HG02678 (cell line): ENCODE data around the gene CHAD.
"Not testable (repeated sequence)": the region's sequence is repeated elsewhere in the genome, so short reads cannot be mapped to it uniquely, and the experiment has no call there.

ENCODE experiments used
- ATAC-seq: cut with Tn5 transposase; IDR thresholded peaks from one replicate; pipeline ENCODE4 v1.9.1; 2021; ENCODE audit warnings: mild to moderate bottlenecking, moderate library complexity; ENCODE audit not compliant: unreplicated experiment

Gene CHAD

DNA sequence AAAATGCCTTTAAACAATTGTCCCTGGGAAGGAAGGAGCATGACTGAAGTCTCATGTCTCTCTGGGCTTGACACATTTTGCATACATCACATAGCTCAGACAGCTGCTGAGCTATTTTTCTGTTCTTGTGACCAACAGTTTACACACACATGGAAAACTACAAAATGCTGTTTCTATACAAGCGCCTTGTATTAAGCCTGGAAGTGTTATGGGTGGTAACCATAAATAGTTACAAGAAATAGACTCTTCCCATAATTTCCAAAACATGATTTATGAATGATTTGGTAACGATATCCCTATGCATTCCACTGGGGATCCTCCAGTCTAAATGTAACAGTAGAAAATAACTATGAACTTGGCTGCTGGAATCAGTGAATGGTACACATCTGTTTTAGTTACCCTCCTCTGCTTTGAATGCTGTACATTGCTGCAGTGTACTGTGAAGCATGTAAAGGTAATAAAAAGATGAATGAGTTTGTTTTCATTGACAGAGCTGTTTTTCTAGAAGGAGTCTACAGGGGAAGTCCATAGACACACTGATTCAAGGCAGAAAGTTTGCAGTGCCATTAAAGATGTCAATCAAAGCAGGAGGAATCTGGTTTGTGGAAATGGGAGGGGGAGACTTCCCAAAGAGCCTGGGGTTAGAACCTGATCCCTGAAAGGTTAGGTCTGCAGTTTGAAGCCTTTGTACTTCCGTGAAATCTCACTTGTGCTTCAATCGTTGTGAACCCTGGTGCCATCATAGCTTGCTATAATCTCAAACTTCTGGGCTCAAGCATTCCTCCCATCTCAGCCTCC lies 37.7 kb downstream of the CHAD start:
- no peak for ATAC-seq

DNA sequence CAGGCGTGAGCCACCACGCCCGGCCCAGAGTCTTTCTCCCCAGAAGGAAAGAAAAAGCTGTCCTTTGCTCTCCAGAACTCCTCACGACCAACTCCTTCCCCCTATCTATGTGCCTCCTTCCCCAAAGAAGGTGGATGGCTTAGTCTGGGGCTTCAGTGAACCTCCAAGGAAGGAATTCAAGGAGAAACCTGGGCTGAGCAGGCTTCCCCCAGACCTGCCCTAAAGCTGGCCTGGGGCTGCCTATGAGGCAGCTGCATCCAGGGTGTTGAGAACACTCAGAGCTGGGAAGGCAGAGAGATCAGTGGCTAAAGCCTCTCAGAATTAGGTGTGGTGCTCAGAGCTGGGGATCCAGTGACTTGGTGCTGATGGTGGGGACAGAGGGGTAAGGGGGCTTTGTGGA lies 38.9 kb downstream of the CHAD start:
- ATAC-seq = no peak

DNA sequence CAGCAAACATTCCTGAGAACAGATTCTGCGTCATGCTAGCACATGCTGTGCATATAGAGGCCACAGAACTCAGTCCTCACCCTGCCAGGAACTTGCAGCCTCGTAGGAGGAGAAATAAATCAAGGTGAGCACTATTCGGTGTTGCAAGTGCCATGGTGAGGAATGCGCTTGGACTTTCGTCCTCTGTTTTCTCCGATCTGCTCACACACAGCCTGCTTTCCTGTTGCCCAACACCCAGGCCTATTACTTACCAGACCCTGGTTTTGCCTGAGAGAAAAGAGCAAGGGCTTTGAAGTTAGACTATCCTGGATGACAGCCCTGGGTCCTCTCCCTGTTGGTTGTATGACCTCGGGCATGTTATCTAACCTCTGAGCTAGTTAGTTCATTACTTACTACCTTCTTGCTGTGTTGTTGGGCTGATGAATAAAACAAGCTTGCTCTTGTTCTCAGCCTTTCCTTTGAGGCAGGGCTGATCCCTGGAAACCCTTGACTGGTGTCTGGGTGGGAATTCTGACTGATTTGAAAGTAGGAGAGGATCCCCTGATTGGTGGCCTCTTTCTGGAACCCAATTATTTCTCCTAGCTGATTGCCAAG lies 39.8 kb downstream of the CHAD start:
- ATAC-seq = no peak

DNA sequence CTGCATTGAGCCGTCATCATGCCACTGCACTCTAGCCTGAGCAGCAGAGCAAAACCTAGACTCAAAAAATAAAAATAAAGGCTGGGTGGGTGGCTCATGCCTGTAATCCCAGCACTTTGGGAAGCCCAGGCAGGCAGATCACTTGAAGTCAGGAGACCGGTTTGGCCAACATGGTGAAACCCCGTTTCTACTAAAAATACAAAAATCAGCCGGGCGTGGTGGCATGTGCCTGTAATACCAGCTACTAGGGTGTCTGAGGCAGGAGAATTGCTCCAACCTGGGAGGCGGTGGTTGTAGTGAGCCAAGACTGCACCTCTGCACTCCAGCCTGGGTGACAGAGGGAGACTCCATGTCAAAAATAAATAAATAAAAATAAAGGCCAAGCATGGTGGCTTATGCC lies 40.6 kb downstream of the CHAD start:
- not testable (repeated sequence) for ATAC-seq

DNA sequence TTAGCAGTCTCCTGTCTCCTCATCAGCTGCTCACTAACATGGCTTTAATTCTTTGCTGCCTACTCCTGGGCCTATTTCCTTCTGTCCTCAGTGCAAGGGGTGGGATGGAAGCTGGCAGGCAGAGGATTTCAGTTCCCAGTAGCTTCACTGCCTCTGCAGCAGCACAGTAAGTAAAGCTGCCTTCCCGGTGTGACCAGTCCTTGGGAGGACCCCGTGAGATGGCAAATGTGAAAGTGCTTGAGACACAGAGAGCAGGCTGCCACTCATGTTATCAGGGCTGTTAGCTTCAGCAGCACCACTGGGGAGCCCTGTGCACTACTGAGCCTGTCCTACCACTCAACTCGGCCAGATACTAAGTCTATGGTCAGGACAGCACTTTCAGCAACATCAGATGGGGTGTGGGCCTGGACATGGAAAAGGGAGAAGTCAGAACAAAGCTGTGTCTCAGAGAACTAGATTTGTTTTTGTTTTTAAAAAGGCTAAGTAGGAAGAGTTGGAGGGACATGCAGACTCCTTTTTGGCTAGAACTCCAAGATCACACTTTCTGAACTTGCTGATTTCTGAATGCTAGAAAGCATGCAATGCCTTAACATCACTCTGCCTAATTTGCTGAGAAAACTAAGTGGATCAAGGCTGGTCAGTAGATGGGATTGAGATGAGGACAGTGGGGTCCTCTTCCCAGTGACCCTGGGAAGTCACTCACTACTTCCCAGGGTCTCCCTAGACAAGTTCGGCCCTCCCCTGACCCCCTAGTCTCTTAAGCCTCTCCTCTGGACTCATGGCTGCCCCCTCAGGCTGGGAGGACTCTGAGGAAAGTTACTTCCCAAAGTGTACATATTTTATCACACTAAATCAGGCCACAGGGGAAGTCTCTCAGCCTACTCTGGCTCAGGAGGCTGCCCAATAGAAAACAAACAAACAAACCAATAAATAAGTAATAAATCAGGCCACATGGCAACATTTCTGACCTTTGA lies 41.6 kb downstream of the CHAD start:
- ATAC-seq = no peak

DNA sequence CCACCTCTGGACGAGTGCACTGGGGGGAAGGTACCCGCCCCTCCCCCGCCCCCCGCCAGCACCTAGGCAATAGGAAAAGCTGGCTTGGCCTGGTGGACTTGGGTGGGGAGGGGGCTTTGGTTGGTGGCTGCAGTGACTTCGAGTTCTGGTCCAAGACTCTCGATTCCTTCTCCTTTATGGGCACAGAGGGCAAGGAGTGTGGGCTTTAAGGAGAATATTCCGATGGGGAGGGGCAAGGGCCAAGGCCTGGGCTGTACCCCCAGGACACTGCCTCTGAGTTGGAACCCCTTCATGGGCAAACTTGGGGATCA lies 42.3 kb downstream of the CHAD start:
- no peak for ATAC-seq

DNA sequence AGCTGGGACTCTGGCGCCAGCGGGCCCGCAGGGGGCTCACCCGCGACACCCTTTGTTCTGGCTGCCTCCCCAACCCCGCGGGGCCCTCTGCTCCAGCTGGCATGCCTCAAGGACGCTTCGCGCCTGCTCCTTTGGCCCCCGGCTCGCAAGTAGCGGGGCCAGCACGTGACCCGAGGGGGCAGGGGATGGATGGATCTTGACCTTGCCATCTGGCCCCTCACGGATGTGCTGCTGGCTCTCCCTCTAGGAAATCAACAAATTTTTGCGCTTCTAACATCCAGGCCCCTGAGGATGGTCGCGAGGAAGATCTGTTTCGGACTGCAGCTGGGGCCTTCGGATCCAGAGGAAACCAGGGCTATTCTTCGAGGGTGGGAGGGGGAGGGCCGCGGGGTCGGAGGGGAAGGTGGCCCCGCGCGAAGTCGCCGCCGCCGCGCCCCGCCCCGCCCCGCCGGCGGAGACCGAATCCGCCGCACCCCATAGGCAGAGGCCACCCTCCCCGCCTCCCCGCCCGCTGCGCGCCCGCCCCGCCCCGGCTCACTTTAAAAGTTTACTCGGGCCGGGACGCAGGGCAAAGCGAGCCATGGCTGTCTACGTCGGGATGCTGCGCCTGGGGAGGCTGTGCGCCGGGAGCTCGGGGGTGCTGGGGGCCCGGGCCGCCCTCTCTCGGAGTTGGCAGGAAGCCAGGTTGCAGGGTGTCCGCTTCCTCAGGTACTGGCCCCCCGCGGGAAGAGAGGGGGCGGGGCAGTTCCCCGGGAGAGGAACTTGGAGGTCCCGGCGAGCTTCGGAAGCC lies 42.8 kb downstream of the CHAD start, which contains the start of gene ACSF2:
ACSF2 (plus strand) TSS at position 537 of the 790 bp plus-strand sequence; CDS start at position 581, 44 bp downstream.
- ATAC-seq = peak; percentile 60

DNA sequence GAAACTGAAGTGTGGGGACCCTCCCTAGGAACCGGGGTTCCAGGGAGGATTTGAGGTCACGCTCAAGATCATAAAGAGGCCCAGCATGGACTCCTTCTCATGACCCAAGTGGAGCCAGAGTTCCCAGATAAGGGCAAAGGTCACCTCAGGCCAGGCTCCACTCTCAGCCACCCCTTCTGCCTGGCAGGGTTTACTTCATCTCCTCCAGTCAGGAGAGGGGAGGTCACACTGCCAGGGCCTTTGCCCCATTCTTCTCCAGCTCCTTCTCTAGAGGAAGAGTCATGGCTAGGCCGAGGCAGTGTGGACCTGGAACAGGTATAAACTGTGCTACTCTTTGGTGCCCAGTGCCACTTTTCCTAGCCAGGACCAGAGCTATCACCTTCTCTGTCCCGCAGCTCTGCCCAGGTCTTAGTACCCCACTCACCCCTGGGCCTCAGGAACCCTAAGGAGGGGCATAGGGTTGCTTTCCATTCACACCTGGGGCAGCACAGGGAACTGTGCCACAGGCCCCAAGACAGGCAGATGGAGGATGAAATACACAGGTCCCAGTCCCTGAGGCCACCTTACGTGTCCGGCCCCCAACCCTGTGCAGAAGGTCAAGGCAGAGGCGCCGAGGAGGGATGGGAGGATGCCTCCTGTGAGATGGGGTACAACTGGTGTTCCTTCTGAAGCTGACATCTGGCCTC lies 43.5 kb downstream of the CHAD start:
- ATAC-seq = no peak

DNA sequence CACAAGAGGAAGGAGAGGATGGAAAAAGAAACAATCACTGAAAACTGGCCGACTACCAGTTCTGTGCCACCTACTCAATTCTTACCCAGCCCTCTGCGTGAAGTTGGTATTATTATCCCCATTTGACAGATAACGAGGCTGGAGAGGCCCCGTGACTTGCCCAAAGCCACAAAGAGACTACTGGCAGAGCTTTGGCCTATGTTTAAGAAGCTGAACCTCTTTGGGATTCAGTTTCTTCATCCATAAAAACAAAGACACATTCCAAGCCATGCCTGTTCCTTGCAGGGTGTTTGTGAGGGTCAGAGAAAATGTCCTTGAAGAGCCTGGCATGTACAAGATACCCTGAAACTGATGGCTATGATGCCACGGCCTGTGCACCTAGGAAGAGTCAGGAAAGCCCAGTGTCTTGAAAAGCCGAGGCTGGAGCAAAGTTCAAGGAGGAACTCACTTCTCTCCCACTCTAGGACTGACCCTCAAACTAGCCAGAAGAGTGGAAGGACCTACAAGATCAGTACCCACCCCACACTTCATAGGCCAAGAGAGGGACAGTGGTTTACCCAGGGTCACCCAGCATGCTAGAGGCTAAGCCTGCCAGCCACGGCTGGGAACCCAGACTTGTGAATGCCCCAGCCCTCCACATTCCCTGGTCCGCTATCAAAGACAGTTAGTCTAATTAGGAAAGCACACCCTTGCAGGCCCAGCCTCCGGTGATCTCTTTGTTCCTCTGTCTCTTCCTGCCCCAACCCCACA lies 44.3 kb downstream of the CHAD start:
- ATAC-seq = no peak

DNA sequence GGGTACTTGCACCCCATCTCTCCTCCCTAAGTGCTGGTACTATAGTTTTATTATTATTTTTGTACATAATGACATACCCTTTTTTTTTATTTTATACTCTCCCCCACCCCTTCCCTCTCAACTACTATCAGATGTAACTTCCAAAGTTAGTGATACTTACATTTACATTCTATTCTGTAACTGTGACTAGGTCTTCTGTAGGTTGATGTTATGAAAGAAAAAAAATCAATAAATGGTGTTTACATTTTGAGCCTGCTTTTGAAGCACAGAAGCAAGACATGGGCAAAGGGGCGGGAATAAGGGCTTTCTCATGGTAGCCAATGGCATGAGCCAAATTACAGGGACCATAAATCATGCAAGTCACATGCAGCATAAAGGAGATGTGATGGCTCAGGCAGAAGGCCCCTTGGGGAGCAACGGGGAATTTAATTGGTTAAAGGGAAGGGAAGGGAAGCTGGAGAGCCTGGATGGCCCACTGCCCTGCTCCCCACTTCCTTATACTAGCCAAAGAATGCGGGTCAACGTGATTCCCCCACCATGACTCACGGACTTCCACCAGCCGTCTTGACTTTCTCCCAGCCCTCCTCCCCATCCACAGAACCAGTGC lies 45.0 kb downstream of the CHAD start:
- no peak for ATAC-seq

DNA sequence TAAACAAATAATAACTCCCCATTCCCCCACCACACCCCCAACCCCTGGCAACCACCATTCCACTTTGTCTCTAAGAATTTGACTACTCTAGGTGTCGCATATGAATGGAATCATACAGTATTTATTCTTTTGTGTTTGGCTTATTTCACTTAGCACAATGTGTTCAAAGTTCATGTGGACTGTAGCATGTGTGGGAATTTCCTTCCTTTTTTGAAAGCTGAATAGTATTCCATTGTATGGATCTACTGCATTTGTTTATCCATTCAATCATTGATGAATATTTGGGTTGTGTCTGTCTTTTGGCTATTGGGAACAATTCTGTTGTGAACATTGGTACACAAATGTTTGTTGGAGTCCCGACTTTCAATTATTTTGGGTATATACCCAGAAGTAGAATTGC lies 45.9 kb downstream of the CHAD start:
- ATAC-seq = no peak

DNA sequence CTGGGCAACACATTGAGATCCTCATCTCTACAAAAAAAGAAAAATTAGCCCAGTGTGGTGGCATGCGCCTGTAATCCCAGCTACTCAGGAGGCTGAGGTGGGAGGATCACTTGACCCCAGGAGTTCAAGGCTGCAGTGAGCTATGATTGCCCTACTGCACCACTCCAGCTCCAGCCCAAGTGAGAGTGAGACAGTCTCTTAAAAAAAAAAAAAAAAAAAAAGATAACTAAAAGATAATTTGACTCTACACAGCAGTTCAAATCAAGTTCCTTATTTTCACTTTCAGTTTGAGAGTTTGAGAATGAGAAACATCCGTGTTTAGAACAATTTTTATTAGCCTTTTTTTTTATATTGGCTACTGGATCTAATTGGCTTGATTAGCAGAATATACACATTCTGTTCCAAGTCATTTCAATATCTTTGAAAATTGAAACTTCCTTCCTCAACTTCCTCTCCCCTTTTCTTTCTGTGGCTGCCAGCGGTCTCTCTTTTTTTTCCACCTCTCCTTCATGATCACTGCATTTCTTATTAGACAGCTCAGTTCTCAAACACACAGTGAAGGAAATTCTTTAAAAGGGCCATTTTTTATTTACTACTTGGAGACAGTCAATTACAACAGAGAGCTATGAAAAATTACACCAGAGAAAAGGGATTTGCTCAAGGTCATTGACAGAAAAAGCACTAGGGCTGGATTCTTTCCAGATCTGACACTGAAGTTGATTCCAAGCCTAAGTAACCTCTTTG lies 47.2 kb downstream of the CHAD start:
- ATAC-seq = no peak

DNA sequence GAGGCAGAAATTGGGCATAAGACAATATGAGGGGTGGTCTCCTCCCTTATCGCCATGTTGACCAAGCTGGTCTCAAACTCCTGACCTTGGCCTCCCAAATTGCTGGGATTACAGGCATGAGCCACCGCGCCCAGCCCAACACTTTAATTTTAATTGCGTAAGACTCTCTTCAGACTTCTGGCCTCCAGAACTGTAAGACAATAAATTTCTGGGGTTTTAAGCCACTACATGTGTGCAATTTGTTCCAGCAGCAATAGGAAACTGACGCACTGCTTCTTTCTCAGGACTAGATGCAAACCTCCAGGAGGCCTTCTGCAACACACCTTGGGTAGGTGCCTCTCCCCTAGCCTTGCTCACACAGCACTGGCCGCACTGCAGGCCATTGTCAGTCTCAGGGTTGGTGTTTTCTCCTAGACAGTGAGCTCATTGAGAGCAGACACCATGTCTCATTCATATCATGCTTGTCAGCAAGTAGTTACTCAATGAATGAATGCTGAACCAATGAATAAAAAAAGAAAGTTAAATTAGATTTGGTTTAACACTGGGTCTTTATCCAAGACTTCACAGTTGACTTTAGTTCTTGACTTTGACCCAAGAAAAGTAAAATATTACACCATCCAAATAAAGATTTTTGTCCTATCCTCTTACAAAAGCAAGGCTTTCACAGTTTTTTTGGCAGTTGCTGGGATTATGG lies 48.1 kb downstream of the CHAD start:
- no peak for ATAC-seq

DNA sequence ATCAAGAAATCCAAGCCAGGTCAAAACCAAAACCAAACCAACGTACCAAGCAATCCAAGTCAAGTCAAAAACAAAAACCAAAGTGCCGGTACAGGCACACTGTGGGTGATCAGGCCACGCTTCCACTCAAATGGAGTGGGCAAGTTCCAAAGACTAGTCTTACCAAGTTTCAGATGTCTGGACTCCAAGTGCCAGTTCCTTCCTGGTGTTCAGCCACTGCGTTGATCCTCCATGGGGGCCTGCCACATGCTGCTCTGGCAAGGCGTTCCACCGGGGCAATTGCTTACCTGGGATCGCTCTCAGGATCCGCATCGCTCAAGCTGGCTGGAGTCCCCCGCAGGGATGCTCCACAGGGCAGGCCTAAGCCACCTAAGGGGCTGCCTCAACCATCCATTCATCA lies 49.1 kb downstream of the CHAD start:
- not testable (repeated sequence) for ATAC-seq

DNA sequence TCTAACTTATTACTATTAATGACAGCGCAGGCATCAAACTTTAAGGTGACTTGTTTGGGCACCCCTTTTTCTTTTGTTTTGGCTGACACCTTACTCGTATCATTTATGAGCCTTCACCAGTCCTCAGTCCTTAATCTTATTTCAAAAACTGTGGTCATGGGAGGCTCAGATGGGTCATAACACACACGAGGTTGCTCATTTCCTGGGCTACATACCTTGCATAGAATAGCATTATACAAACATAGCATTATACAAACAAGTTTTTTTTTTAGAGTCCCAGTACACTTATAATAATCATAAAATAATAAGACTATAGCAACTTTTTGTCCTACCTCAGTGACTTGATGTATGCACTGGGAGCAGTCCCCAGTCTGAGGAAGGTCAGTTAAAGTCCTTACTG lies 53.9 kb downstream of the CHAD start:
- ATAC-seq = no peak
